GM10266 (cell line): Measurements from ENCODE around the gene EYS.

ENCODE experiments used
- DNase-seq: peaks from one replicate; pipeline ENCODE4 v3.0.0; 2012; ENCODE audit errors: extremely low spot score
- TF ChIP-seq, protein P1 (sequence below): IDR thresholded peaks from 2 replicates; pipeline ENCODE4 v1.5.1; 2012; ENCODE audit warnings: mild to moderate bottlenecking, low read depth; ENCODE audit not compliant: control insufficient read depth, insufficient read depth; ENCODE audit errors: missing control alignments

Gene EYS

GRCh38 chr6:64984948-64985347 is 722.1 kb downstream of the EYS start:
- DNase-seq: no peak
- TF ChIP-seq, protein P1, sequence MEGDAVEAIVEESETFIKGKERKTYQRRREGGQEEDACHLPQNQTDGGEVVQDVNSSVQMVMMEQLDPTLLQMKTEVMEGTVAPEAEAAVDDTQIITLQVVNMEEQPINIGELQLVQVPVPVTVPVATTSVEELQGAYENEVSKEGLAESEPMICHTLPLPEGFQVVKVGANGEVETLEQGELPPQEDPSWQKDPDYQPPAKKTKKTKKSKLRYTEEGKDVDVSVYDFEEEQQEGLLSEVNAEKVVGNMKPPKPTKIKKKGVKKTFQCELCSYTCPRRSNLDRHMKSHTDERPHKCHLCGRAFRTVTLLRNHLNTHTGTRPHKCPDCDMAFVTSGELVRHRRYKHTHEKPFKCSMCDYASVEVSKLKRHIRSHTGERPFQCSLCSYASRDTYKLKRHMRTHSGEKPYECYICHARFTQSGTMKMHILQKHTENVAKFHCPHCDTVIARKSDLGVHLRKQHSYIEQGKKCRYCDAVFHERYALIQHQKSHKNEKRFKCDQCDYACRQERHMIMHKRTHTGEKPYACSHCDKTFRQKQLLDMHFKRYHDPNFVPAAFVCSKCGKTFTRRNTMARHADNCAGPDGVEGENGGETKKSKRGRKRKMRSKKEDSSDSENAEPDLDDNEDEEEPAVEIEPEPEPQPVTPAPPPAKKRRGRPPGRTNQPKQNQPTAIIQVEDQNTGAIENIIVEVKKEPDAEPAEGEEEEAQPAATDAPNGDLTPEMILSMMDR: no peak

- TF ChIP-seq, protein P1: no peak
These were observed 723.9 kb downstream of the EYS start for GRCh38 chr6:64983089-64983488.

GRCh38 chr6:64973142-64973541 is 733.9 kb downstream of the EYS start:
- no peak for DNase-seq
- TF ChIP-seq, protein P1: no peak

More at GRCh38 chr6:64983089-64983488, 723.9 kb downstream of the EYS start:
- DNase-seq: no peak

GRCh38 chr6:64969139-64969538 is 737.9 kb downstream of the EYS start:
- TF ChIP-seq, protein P1: no peak
- no peak for DNase-seq

DNA sequence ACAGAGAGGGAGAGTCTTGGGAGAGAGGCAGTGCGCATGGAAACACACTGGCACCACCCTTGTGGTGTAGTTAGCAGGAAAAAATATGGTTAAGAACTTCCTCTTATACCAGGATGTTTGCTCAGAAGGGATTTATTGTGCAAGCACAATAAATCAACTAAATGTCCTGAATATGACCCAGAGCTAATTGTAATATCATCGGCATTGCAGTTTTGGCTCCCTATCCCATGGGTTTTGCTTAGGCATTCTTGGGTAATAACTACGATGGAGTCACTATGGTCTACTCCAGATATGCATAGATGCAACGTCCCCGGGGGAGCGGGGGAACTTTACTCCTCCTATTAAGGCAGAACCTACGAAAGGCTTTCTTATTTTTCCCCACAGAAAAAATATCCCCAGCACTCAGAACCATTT is 751.6 kb downstream of the EYS start:
- DNase-seq: no peak
- TF ChIP-seq, protein P1: no peak

DNA sequence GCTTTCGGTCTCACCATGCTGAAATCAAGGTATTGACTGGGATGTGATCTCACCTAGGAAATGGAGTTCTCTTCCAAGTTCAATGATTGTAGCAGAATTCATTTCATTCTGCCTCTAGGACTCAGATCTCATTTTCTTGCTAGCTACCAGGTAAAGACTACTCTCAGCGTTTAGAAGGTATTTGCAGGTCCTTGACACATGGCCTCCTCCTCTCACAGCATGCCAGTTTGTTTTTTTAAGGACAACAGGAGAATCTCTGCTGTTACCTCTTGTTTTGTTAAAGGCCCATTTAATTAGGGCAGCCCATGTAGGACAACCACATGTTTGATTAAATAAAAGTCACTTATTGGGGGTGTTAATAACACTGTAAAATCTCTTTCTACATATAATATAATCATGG is 757.8 kb downstream of the EYS start:
- TF ChIP-seq, protein P1: no peak
- DNase-seq: no peak

- TF ChIP-seq, protein P1: no peak
- no peak for DNase-seq
These were observed 758.8 kb downstream of the EYS start for GRCh38 chr6:64948261-64948660.
